NCI-H1930 (cell line): ENCODE data around the gene CHST11.

Experiments used
- DNase-seq, 2 experiments: peaks; one replicate each; lab custom pipeline; 2025; lab: John Stamatoyannopoulos, UW

Gene CHST11

DNA sequence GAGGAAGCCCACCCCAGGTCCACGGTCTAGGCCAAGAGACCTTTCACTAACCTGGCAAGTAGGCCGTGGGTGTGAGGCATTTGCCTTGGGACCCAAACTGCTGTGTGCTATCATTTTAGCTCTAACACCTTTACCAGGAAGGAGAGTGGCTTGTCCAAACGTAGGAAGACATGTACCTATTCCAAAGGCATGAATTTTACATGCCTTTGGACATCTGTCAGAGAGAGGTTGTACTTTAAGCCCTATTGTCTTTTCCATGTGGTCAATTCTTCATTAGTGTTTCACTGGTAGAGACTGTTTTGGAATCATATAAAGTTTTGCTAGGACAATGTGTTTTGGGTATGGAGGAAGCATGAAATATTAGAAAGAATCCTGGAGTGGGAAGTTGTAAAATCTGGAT lies 352.5 kb downstream of the CHST11 start:
- DNase-seq = no peak

DNA sequence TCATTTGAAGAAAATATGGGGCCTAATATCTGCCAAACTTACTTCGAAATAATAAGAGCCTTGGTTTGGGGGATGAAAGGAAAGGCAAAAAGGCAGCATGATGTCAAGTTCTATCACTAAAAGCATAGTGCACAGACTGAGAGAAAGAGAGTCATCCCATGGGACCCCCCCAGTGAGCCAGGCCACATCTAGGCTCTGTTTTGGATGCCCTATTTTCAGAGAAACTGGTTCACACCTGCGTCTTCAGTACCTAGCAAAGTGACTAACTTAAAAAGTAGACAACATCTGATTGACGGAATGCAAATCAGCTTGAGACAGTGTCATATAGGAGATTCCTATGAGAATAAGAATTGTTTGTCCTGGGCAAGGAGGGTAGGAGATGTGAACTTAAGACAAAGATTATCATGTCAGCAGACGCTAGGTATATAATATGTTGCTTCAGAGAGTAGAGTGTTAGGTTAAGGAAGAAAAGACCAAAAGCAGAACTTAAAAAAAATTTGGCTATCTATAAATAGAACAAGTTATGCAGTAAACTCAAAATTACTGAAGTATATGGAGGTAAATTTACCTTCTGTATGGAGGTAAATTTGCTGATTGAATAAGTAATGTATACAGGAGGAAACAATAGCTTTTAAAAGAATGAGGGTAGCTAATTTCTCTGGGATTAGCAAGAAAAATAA lies 353.1 kb downstream of the CHST11 start:
- no peak for DNase-seq
